Central memory CD4-positive, alpha-beta T cell (primary cell): ENCODE results near the gene CCNJ.
"Not testable (repeated sequence)": the region's sequence is repeated elsewhere in the genome, so short reads cannot be mapped to it uniquely, and the experiment has no call there.

Experiments
- DNase-seq: peaks from one replicate; pipeline ENCODE4 v3.0.0; 2022
- total RNA-seq, 3 experiments: gene quantifications; one replicate each; lab custom pipeline; 2026; lab: John Stamatoyannopoulos, UW

The CCNJ gene, protein sequence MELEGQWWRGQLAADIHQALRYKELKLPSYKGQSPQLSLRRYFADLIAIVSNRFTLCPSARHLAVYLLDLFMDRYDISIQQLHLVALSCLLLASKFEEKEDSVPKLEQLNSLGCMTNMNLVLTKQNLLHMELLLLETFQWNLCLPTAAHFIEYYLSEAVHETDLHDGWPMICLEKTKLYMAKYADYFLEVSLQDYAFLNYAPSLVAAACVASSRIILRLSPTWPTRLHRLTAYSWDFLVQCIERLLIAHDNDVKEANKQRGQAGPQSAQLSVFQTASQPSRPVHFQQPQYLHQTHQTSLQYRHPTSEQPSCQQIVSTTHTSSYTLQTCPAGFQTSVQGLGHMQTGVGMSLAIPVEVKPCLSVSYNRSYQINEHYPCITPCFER
- total RNA-seq = 12.7 to 26.5 (median 14.8) reads per million in 3 experiments

- peak; percentile 81 for DNase-seq
Observed at GRCh38 chr10:96043033-96043892, at the start of gene CCNJ. CCNJ (plus strand) TSS chr10:96043583; CDS start chr10:96044394, 811 bp downstream.

DNA sequence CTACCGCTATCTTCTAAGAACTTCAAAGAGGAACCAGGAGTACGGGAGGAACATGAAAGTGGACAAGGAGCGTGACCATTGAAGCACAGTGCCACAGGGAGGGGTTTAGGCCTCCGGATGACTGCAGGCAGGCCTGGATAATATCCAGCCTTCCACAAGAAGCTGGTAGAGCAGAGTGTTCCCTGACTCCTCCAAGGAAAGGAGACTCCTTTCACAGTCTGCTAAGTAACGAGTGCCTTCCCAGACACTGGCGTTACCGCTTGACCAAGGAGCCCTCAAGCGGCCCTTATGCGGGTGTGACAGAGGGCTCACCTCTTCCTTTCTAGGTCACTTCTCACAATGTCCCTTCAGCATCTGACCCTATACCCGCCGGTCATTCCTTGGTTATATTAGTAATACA lies 49.0 kb upstream of the CCNJ start:
- DNase-seq = not testable (repeated sequence)

- DNase-seq = no peak
Observed at GRCh38 chr10:95998255-95998784, 45.1 kb upstream of the CCNJ start.

GRCh38 chr10:96013956-96014355 lies 29.4 kb upstream of the CCNJ start:
- DNase-seq = no peak

DNA sequence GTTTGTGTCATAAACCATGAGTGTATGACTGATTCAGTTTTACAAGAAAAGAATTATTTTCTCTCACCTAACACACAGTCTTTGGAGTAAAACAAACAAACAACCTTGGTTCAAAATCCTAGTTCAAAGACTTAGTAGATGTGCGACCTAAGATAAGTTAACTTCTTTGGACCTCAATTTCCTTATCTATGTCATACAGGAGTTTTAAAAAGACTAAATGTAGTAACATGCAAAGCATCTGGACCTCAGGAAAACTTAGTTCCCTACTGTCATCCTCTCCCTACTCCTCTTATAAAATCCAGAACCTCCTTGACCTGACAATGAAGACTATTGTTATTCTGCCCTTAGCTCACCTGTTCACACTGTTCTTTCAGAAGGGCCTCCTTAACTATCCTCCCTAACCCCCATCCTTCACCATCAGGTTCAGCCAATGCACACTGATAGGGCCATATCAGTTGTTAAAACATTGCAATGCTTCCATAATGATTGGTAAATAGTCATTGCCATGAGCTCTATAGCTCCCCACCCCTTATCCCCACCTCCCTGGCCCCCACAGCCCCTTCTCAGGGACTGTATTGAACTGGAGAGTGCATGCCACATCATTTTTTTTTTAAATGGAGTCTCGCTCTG lies 28.8 kb upstream of the CCNJ start:
- DNase-seq = no peak

DNA sequence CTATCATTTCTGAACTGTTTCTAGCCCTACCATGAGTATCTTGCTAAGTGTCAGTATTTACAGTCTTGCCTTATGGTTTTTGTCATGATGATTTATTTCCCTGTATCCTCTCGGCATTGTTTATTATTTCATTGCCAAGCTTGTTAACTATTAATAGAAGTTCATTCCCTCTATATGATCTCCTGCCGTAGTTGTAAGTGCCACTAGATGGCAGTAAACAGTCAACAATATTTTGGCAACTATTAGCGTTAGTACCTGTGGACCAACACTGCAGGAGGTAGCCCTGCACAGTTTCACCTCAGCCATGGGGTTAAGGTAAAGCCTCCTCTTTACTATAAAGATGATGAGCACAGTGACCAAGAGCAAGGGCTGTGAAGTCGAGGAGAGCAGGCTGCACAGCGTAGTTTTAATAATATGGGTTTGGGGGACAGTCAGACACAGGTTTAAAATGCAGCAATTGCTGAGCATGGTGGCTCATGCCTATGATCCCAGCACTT lies 26.1 kb upstream of the CCNJ start:
- peak; percentile 43 for DNase-seq

GRCh38 chr10:96021332-96021731 lies 22.1 kb upstream of the CCNJ start:
- no peak for DNase-seq

- DNase-seq = no peak
Observed at GRCh38 chr10:96022739-96023138, 20.6 kb upstream of the CCNJ start.

DNA sequence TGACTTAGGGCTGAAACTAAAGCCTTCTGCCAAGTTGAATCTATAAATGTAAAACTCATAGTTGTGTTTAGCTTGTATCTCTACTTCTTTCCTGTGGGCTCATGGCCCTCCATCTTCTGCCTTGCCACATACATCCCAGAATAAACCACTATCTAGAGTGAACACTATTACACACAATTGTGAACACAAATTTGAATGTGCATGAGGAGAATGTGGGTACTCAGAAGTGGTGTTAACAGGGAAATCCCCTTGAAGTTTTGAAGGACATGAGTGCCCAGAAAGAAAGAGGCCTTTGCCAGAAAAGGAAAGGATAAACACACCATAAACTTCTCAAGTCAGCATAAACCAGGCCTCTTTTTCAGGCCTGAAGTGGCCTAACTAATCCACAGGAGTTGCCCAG lies 20.2 kb upstream of the CCNJ start:
- DNase-seq = no peak

- DNase-seq = no peak
Observed at GRCh38 chr10:96025566-96025965, 17.8 kb upstream of the CCNJ start.

DNA sequence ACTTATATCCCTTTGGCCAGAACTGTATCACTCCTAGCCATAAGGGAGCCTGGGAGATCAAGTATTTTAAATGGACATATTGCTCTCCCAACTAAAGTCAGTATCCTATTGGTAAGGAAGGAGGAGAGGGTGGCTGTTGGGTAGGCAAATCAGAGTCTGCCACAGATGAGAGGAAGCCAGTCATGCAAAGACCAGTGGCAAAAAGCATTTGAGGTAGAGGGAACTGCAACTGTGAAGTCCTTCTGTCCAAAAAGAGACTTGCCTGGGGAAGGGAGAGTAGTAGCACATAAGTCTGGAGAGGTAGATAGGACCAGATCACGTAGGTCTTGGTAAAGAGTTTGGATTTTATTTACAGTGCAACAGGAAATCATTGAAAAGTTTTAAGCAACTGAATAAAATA lies 8.8 kb upstream of the CCNJ start:
- no peak for DNase-seq

DNA sequence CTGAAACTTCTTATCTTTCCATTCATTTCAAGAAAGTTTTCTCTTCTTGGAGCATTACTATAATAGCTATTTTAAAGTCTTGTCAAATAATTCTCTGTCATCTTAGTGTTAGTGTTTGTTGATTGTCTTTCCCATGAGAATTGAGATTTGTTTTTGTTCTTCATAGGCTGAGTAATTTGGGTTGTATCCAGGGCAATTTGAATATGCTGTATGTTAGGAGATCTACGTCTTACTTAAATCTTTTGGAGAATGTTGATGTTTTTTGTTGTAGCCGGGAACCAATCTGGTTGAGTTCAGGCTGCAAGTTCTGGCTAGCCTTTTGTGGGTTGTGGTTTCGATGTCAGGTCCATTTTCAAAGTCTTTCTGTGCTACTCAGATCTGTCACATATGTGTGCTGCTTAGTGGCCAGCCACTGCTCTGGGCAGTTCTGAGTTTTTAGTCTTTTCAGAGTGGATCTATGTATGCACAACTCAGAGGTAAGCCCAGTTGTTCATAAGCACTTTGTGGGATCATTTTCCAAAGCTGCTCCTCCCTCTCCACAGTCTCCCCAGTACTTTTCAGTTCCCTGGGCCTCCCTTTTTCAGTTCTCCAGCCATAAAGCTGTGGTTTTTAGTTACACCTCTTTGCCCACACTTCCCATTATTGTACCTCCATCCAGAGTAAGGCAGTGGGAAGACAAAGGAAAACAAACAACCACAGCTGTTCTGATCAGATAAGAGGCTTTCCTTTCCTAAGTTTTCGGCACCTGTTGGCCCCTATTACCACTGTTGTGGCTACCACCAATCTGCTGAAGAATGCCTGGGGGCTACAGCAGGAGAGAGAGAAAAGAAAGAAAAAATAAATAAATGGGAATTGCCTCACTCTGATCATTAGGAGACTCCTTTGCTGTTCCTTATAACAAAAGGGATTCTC lies 4.7 kb upstream of the CCNJ start:
- no peak for DNase-seq

DNA sequence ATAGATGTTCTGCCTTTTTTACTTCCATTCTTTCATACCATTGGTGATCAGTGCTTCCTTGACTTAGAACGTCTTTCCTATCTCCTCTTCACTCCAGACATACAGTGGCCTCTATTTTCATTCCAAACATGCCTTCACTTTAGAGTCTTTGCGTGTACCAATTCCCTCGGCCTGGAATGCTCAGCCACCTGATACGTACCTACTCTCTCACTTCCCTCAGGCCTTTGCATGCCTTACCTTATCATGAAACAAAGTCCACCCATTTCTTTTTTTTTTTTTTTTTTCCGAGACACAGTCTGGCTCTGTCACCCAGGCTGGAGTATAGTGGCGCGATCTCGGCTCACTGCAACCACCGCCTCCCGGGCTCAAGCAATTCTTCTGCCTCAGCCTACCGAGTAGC lies 2.2 kb upstream of the CCNJ start:
- DNase-seq = no peak

DNA sequence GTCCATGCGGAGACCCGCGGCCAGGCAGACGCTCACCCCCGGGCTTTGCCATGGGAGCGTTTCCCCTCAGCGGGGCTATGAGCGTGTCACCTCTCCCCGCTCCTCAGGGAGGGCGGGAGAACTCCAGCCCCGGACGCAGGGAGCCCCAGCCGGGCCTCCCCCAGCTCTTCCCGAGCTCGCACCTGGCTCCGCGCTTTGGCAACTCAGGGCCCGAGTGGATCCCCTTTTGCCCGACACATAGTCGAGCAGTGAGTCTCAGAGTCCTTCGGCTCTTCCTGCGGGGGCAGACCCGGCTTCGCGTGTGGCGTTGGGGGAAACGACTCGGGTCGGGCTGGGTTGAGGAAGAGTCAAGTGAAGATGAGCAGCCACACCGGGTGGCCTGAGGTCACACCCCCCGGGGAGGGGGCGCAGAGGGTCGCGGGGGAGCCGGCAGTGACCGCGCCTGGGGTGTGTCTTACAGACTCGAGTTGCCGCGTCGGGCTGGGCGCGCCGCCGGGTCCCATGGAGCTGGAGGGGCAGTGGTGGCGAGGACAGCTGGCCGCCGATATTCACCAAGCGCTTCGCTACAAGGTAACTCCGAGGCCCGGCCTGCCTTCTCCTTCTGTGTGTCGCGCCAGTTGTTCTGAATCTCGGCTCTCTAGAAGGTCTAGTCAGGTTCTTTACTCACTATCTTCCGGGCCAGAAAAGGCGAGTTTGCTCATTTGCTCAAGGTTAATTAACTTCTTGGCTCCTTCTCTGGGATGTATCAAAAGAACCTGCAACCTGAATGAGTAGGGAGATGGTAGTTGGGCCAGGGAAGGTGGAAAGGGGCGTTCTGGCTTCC lies 721 bp downstream of the CCNJ start:
- DNase-seq = peak; percentile 47

DNA sequence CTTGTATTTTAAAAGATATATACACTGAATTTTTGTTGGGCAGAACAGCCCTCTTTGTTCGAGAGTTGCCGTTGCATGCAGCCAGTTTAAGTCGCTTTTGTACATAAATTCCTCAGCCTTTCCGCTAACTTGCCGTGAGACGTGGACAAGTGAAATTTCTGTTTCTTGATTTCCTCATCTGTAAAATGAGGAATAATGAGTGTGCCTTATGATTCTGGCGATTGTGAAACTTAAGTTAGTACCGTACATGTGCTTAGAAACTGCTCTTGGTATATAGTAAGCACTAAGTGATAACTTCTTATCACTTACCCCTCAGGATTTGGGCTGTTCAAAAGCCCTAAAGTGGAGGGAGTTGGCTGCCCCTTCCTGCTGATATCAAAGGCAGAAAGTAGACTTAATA lies 1.4 kb downstream of the CCNJ start:
- no peak for DNase-seq

DNA sequence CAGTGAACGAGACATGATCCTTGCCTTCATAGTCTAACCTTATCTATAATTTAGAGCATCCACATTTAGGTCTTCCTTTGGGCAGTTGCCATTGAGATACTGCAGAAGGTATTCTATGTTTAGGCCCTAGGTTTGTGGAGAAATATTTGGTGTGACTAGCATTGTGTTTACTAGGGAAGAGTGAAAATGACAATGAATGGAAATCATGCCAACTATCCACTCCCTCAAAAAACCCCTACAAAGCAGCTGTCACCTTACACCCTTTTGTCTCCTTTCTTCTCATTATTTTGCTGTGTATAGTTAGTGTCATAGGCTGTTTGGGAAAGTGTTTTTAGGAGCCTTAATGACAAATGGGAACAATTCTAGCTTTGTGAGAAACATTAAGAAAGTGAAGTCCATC lies 3.2 kb downstream of the CCNJ start:
- no peak for DNase-seq

DNA sequence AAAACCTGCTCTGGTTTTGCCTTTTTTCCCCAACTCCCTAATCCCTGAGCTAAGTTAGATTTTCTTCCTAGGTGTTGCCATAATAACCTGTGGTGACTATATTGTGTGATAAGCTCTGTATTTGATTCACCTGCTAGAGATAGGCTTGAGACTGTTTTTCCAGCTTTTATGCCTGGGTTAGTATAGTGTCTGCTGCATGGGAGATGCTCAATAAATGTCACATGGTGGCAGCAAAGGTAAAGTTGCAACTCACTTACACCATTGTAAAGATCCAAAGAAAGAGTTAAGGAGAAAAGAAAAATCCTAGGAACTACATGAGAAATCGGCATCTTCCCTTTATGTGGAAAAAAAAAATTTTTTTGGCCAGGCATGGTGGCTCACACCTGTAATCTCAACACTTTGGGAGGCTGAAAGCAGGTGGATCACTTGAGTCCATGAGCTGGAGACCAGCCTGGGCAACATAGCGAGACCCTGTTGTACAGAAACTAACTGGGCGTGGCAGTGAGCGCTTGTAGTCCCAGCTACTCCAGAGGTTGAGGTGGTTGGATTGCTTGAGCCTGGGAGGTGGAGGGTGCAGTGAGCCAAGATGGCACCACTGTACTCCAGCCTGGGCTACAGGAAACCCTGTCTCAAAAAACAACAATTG lies 3.7 kb downstream of the CCNJ start:
- DNase-seq = no peak

GRCh38 chr10:96047925-96048324 lies 4.5 kb downstream of the CCNJ start:
- not testable (repeated sequence) for DNase-seq

- no peak for DNase-seq
Observed at GRCh38 chr10:96049340-96049739, 6.0 kb downstream of the CCNJ start.

DNA sequence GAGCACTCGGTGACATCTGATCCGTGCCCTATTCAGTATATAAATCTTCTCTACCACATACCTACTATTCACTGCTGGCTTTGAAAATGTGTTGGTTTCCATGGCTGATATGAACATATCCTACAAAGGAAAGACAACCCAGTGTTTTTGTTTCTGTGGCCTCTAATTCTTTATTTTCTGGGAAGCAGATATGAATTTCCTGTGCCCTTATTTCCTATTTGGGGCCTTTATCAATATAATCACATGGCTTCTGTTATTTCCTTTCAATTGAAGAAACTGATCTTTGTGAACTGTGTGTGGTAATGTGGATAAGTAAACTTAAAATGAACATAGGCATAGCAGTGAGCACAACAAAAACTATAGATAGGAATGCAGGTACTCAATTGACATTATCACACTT lies 10.6 kb downstream of the CCNJ start:
- no peak for DNase-seq
